ENCODE results near the gene PTBP1.
A peak's percentile ranks its signal among the peaks of the same experiment; 100 is the strongest.

PTBP1 gene

GRCh38 chr19:804419-805165 is 7.3 kb downstream of the PTBP1 start:
- Histone ChIP-seq H3K4me3 (ENCODE audit: low read length in 2 of 2) (no peak overlapping the region), H2BK120ac (ENCODE audit: low read depth, low read length) (peak overlapping the region; percentile 61), H3K9me3 (replicated peaks in 1 of 2; ENCODE audit: control insufficient read depth in 2 of 2, insufficient read depth in 1 of 2, low read depth in 1 of 2, low read length in 2 of 2) (no peaks in the 10 kb centered on the region), H3K9ac (ENCODE audit: low read depth, low read length, poor library complexity) (no peak overlapping the region), H2BK12ac (ENCODE audit: low read length) (no peak overlapping the region), H2BK5ac (ENCODE audit: low read length) (no peak overlapping the region), H2BK15ac (ENCODE audit: low read length) (no peak overlapping the region), H3K36me3 (replicated peaks in 1 of 2; ENCODE audit: control insufficient read depth in 2 of 2, insufficient read depth in 2 of 2, low read length in 2 of 2) (peaks cover 78 to 100% of the 10 kb centered on the region in 2 donors), H3K79me1 (ENCODE audit: low read depth, low read length) (peaks cover 46% of the 10 kb centered on the region), H3K18ac (ENCODE audit: low read length) (peak overlapping the region; percentile 28), H3K27ac (replicated peaks; ENCODE audit: low read length) (no peak overlapping the region), H3K27me3 (ENCODE audit: control insufficient read depth in 3 of 3, insufficient read depth in 3 of 3, low read depth in 1 of 3, low read length in 3 of 3) (no peaks in the 10 kb centered on the region), H4K91ac (ENCODE audit: low read depth, low read length, poor library complexity) (no peak overlapping the region), H4K8ac (ENCODE audit: low read depth, low read length) (no peak overlapping the region), H3K4me2 (ENCODE audit: insufficient read depth, low read length, poor library complexity, severe bottlenecking) (no peak overlapping the region), H3K4ac (ENCODE audit: low read length) (no peak overlapping the region), H3K23ac (ENCODE audit: low read depth, low read length, poor library complexity) (peak overlapping the region; percentile 55), H3K14ac (ENCODE audit: low read length) (no peak overlapping the region), H2AK5ac (ENCODE audit: low read depth, low read length) (no peak overlapping the region), H2AFZ (ENCODE audit: low read length) (no peak overlapping the region), H3K4me1 (ENCODE audit: control insufficient read depth in 2 of 2, insufficient read depth in 1 of 2, low read depth in 1 of 2, low read length in 2 of 2) (peaks cover 13 to 27% of the 10 kb centered on the region in 2 donors)
- no peak for DNase-seq (ENCODE audit: low spot score)
- no CpG with 5 or more reads among the region's 53 CpGs for WGBS, 2 donors (ENCODE audit: extremely low coverage in 2 of 2, insufficient read length in 2 of 2, insufficient replicate concordance in 1 of 2)

GRCh38 chr19:805166-805551 is 7.9 kb downstream of the PTBP1 start:
- WGBS, 2 donors (ENCODE audit: extremely low coverage in 2 of 2, insufficient read length in 2 of 2, insufficient replicate concordance in 1 of 2) = no CpG with 5 or more reads among the region's 33 CpGs
- peaks cover 10 to 24% of the 10 kb centered on the region in 2 donors for H3K4me1 ChIP-seq (ENCODE audit: control insufficient read depth in 2 of 2, insufficient read depth in 1 of 2, low read depth in 1 of 2, low read length in 2 of 2)
- peak overlapping the region; percentile 21 for H3K9ac ChIP-seq (ENCODE audit: low read depth, low read length, poor library complexity)
- H3K9me3 ChIP-seq (replicated peaks in 1 of 2; ENCODE audit: control insufficient read depth in 2 of 2, insufficient read depth in 1 of 2, low read depth in 1 of 2, low read length in 2 of 2) = no peaks in the 10 kb centered on the region
- H3K23ac ChIP-seq (ENCODE audit: low read depth, low read length, poor library complexity) = peak overlapping the region; percentile 55
- no peak overlapping the region for H2AFZ ChIP-seq (ENCODE audit: low read length)
- H2BK5ac ChIP-seq (ENCODE audit: low read length) = no peak overlapping the region
- no peaks in the 10 kb centered on the region for H3K27me3 ChIP-seq (ENCODE audit: control insufficient read depth in 3 of 3, insufficient read depth in 3 of 3, low read depth in 1 of 3, low read length in 3 of 3)
- peak overlapping the region; percentile 28 for H3K18ac ChIP-seq (ENCODE audit: low read length)
- H3K36me3 ChIP-seq (replicated peaks in 1 of 2; ENCODE audit: control insufficient read depth in 2 of 2, insufficient read depth in 2 of 2, low read length in 2 of 2) = peaks cover 80 to 100% of the 10 kb centered on the region in 2 donors
- no peak overlapping the region for H3K14ac ChIP-seq (ENCODE audit: low read length)
- H2BK120ac ChIP-seq (ENCODE audit: low read depth, low read length) = peak overlapping the region; percentile 61
- peaks cover 46% of the 10 kb centered on the region for H3K79me1 ChIP-seq (ENCODE audit: low read depth, low read length)
- no peak overlapping the region for H2BK12ac ChIP-seq (ENCODE audit: low read length)
- H4K91ac ChIP-seq (ENCODE audit: low read depth, low read length, poor library complexity) = no peak overlapping the region
- no peak overlapping the region for H2BK15ac ChIP-seq (ENCODE audit: low read length)
- no peak overlapping the region for H3K4me3 ChIP-seq (ENCODE audit: low read length in 2 of 2)
- H3K4me2 ChIP-seq (ENCODE audit: insufficient read depth, low read length, poor library complexity, severe bottlenecking) = peak overlapping the region; percentile 11
- DNase-seq (ENCODE audit: low spot score) = no peak
- no peak overlapping the region for H3K4ac ChIP-seq (ENCODE audit: low read length)
- no peak overlapping the region for H3K27ac ChIP-seq (replicated peaks; ENCODE audit: low read length)
- H4K8ac ChIP-seq (ENCODE audit: low read depth, low read length) = no peak overlapping the region
- no peak overlapping the region for H2AK5ac ChIP-seq (ENCODE audit: low read depth, low read length)

- H2BK5ac ChIP-seq (ENCODE audit: low read length) = no peak overlapping the region
- no peaks in the 10 kb centered on the region for H3K9me3 ChIP-seq (replicated peaks in 1 of 2; ENCODE audit: control insufficient read depth in 2 of 2, insufficient read depth in 1 of 2, low read depth in 1 of 2, low read length in 2 of 2)
- no peak overlapping the region for H2AK5ac ChIP-seq (ENCODE audit: low read depth, low read length)
- H3K36me3 ChIP-seq (replicated peaks in 1 of 2; ENCODE audit: control insufficient read depth in 2 of 2, insufficient read depth in 2 of 2, low read length in 2 of 2) = peaks cover 81 to 100% of the 10 kb centered on the region in 2 donors
- no peak overlapping the region for H4K8ac ChIP-seq (ENCODE audit: low read depth, low read length)
- peaks cover 4 to 18% of the 10 kb centered on the region in 2 donors for H3K4me1 ChIP-seq (ENCODE audit: control insufficient read depth in 2 of 2, insufficient read depth in 1 of 2, low read depth in 1 of 2, low read length in 2 of 2)
- H4K91ac ChIP-seq (ENCODE audit: low read depth, low read length, poor library complexity) = no peak overlapping the region
- H2BK12ac ChIP-seq (ENCODE audit: low read length) = peak overlapping the region; percentile 41
- no peak overlapping the region for H3K4ac ChIP-seq (ENCODE audit: low read length)
- no peak overlapping the region for H3K27ac ChIP-seq (replicated peaks; ENCODE audit: low read length)
- no peak overlapping the region for H3K4me3 ChIP-seq (ENCODE audit: low read length in 2 of 2)
- peaks cover 49% of the 10 kb centered on the region for H3K79me1 ChIP-seq (ENCODE audit: low read depth, low read length)
- no CpG with 5 or more reads among the region's 93 CpGs for WGBS, 2 donors (ENCODE audit: extremely low coverage in 2 of 2, insufficient read length in 2 of 2, insufficient replicate concordance in 1 of 2)
- H3K27me3 ChIP-seq (ENCODE audit: control insufficient read depth in 3 of 3, insufficient read depth in 3 of 3, low read depth in 1 of 3, low read length in 3 of 3) = no peaks in the 10 kb centered on the region
- H3K18ac ChIP-seq (ENCODE audit: low read length) = no peak overlapping the region
- peak overlapping the region; percentile 55 for H3K23ac ChIP-seq (ENCODE audit: low read depth, low read length, poor library complexity)
- no peak overlapping the region for H2BK15ac ChIP-seq (ENCODE audit: low read length)
- H2BK120ac ChIP-seq (ENCODE audit: low read depth, low read length) = no peak overlapping the region
- no peak overlapping the region for H3K9ac ChIP-seq (ENCODE audit: low read depth, low read length, poor library complexity)
- no peak overlapping the region for H3K4me2 ChIP-seq (ENCODE audit: insufficient read depth, low read length, poor library complexity, severe bottlenecking)
- no peak overlapping the region for H2AFZ ChIP-seq (ENCODE audit: low read length)
- H3K14ac ChIP-seq (ENCODE audit: low read length) = no peak overlapping the region
- no peak for DNase-seq (ENCODE audit: low spot score)
Observed at GRCh38 chr19:805600-806550, 8.6 kb downstream of the PTBP1 start.
